ENCODE data around the gene ONECUT1.

The ONECUT1 gene

GRCh38 chr15:52790941-52791751 lies 1.0 kb upstream of the ONECUT1 start:
- peaks cover 25% of the 10 kb centered on the region for H3K27me3 ChIP-seq (ENCODE audit: low read depth)
- H3K36me3 ChIP-seq (replicated peaks), result no peaks in the 10 kb centered on the region
- H3K4me3 ChIP-seq, result no peak overlapping the region
- H3K9me3 ChIP-seq, result no peaks in the 10 kb centered on the region; the same call in 1 of the 2 replicates
- in situ Hi-C loops (cut with MboI; ENCODE audit: low sequenced_read_pairs), result loop anchor here (25.0 kb wide), 1 partner anchor 271 kb away; no protein-coding TSS in a partner anchor
- DNase-seq (ENCODE audit: low spot score in 2 of 2), result no peak
- H3K4me1 ChIP-seq, result no peaks in the 10 kb centered on the region

DNA sequence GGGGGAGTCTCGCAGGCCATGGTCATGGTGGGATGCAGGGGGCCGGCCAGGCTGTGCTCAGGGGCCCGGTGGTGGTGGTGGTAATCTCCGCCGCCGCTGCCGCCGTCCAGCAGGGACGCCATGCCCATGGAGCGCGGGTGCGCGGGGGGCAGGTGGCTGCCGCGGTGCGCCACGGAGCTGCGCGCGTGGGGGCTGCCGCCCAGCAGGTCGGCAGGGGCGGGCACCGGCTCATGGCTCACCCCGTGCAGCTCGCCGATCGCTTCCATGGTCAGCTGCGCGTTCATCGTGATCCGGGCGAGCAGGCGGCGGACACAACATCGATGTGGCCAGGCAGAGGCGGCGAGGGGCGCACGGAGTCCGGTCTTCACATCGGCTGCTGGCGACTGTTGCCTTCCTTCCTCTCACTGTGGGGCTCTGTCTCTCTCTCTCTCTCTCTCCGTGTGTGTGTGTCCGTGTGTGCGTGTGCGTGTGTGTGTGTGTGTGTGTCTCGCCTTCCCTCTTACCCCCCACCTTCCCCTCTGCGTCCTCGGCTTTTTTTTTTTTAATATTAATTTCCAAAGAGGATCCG lies 451 bp downstream of the ONECUT1 start:
- Histone ChIP-seq H3K9me3 (no peaks in the 10 kb centered on the region; the same call in 1 of the 2 replicates), H3K4me1 (no peaks in the 10 kb centered on the region), H3K27me3 (ENCODE audit: low read depth) (peaks cover 40% of the 10 kb centered on the region), H3K4me3 (peak overlapping the region; percentile 40), H3K36me3 (replicated peaks) (no peaks in the 10 kb centered on the region)
- DNase-seq (ENCODE audit: low spot score in 2 of 2), result peak in 1 of 2 experiments; percentile 44
- in situ Hi-C loops (cut with MboI; ENCODE audit: low sequenced_read_pairs), result loop anchor here (10.0 to 25.0 kb wide), 2 partner anchors 273 to 405 kb away; no protein-coding TSS in a partner anchor

GRCh38 chr15:52789008-52789600 lies 1.0 kb downstream of the ONECUT1 start:
- Histone ChIP-seq H3K4me3 (peak overlapping the region; percentile 40), H3K9me3 (no peaks in the 10 kb centered on the region; the same call in 1 of the 2 replicates), H3K36me3 (replicated peaks) (no peaks in the 10 kb centered on the region), H3K27me3 (ENCODE audit: low read depth) (peaks cover 46% of the 10 kb centered on the region), H3K4me1 (no peaks in the 10 kb centered on the region)
- no peak for DNase-seq (ENCODE audit: low spot score in 2 of 2)
- in situ Hi-C loops (cut with MboI; ENCODE audit: low sequenced_read_pairs), result loop anchor here (10.0 to 25.0 kb wide), 2 partner anchors 273 to 406 kb away; no protein-coding TSS in a partner anchor

- Histone ChIP-seq H3K9me3 (no peaks in the 10 kb centered on the region; the same call in 1 of the 2 replicates), H3K4me3 (no peak overlapping the region), H3K27me3 (ENCODE audit: low read depth) (peaks cover 52% of the 10 kb centered on the region), H3K36me3 (replicated peaks) (no peaks in the 10 kb centered on the region), H3K4me1 (no peaks in the 10 kb centered on the region)
- in situ Hi-C loops (cut with MboI; ENCODE audit: low sequenced_read_pairs), result loop anchor here (10.0 to 25.0 kb wide), 2 partner anchors 274 to 406 kb away; no protein-coding TSS in a partner anchor
- no peak for DNase-seq (ENCODE audit: low spot score in 2 of 2)
Observed at GRCh38 chr15:52788099-52788986, 1.8 kb downstream of the ONECUT1 start.

GRCh38 chr15:52787549-52788098 lies 2.5 kb downstream of the ONECUT1 start:
- Histone ChIP-seq H3K27me3 (ENCODE audit: low read depth) (peaks cover 59% of the 10 kb centered on the region), H3K4me1 (no peaks in the 10 kb centered on the region), H3K4me3 (no peak overlapping the region), H3K36me3 (replicated peaks) (no peaks in the 10 kb centered on the region), H3K9me3 (no peaks in the 10 kb centered on the region; the same call in 1 of the 2 replicates)
- in situ Hi-C loops (cut with MboI; ENCODE audit: low sequenced_read_pairs), result loop anchor here (10.0 to 25.0 kb wide), 2 partner anchors 275 to 407 kb away; no protein-coding TSS in a partner anchor
- DNase-seq (ENCODE audit: low spot score in 2 of 2), result no peak

GRCh38 chr15:52787123-52787503 lies 3.0 kb downstream of the ONECUT1 start:
- in situ Hi-C loops (cut with MboI; ENCODE audit: low sequenced_read_pairs), result loop anchor here (10.0 to 25.0 kb wide), 2 partner anchors 275 to 408 kb away; no protein-coding TSS in a partner anchor
- H3K36me3 ChIP-seq (replicated peaks), result no peaks in the 10 kb centered on the region
- no peaks in the 10 kb centered on the region for H3K4me1 ChIP-seq
- H3K9me3 ChIP-seq, result no peaks in the 10 kb centered on the region; the same call in 1 of the 2 replicates
- DNase-seq (ENCODE audit: low spot score in 2 of 2), result no peak
- H3K27me3 ChIP-seq (ENCODE audit: low read depth), result peaks cover 65% of the 10 kb centered on the region
- H3K4me3 ChIP-seq, result no peak overlapping the region

DNA sequence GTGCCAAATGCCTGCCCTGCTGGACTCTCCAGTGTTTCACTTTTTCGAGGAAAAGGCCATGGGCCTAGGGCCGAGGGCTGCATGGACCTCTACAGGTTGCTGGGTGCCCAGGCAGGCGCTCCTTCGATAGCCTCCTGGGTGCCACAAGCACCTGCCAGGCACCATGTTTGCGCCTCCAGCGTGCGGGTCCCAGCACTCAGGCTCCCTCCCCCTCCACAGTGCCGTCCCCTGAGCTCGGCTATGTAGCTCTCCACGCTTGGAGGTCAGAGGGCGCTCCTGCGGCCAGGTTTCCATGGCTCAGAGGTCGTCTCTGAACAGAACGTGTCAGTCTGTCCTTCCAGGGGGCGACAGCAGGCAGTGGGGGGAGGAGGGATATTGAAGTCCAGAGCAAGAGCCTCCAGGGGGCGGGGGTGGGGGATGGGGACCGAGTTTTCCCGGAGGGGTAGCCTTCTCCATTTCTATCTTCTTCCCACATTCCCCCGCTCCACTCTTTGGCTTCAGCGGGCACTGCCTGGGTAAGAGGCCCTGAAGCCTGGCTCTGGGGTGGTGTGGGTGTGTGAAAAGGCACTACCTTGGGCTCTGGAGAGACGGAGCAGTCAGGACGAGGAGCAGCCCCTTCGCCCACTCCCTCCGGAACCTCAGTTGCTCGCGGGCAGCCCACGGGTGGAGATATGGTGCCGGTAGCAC lies 3.6 kb downstream of the ONECUT1 start:
- H3K27me3 ChIP-seq (ENCODE audit: low read depth), result peaks cover 68% of the 10 kb centered on the region
- H3K9me3 ChIP-seq, result no peaks in the 10 kb centered on the region; the same call in 1 of the 2 replicates
- in situ Hi-C loops (cut with MboI; ENCODE audit: low sequenced_read_pairs), result loop anchor here (10.0 to 25.0 kb wide), 2 partner anchors 276 to 408 kb away; no protein-coding TSS in a partner anchor
- no peaks in the 10 kb centered on the region for H3K4me1 ChIP-seq
- no peak overlapping the region for H3K4me3 ChIP-seq
- no peak for DNase-seq (ENCODE audit: low spot score in 2 of 2)
- H3K36me3 ChIP-seq (replicated peaks), result no peaks in the 10 kb centered on the region

DNA sequence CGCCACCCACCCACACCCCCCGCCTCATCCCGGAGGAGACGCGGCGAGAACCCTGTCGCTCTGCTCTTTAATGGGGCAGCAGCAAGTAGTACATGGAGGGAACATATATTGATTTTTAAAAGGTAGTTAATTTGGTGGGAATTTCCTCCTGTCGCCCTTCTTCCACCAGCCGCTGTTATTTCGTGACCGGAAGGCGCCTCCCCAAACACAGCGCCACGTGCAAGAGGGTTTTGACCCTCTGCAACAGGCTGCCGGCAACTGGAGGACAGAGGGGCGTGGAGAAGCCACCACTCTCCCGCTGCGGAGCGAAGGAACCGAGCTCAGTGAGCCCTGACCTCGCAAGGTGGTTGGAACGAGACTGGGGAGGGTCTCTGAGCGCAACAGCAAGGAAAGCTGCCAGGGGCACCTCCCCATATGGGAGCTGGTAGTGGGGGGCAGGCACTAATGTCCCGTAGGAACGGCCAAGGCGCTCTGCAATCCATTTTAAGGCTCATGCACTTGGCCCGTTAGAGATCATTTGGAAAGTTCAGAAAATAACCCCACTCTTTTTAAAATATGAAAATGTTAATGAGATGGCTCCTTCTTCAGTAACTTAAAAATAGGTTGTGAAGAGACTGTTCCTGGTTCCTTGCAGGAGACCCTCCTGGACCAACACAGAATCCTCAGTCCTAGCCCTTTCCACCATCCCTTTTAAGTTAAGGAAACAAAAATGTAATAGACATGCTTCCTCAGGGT lies 4.3 kb downstream of the ONECUT1 start:
- Histone ChIP-seq H3K27me3 (ENCODE audit: low read depth) (peaks cover 74% of the 10 kb centered on the region), H3K36me3 (replicated peaks) (no peaks in the 10 kb centered on the region), H3K4me1 (no peaks in the 10 kb centered on the region), H3K9me3 (no peaks in the 10 kb centered on the region; the same call in 1 of the 2 replicates), H3K4me3 (no peak overlapping the region)
- in situ Hi-C loops (cut with MboI; ENCODE audit: low sequenced_read_pairs), result loop anchor here (10.0 to 25.0 kb wide), 2 partner anchors 276 to 409 kb away; no protein-coding TSS in a partner anchor
- no peak for DNase-seq (ENCODE audit: low spot score in 2 of 2)

- peaks cover 76% of the 10 kb centered on the region for H3K27me3 ChIP-seq (ENCODE audit: low read depth)
- in situ Hi-C loops (cut with MboI; ENCODE audit: low sequenced_read_pairs), result loop anchor here (10.0 to 25.0 kb wide), 2 partner anchors 277 to 410 kb away; no protein-coding TSS in a partner anchor
- no peak overlapping the region for H3K4me3 ChIP-seq
- H3K4me1 ChIP-seq, result no peaks in the 10 kb centered on the region
- no peaks in the 10 kb centered on the region for H3K36me3 ChIP-seq (replicated peaks)
- DNase-seq (ENCODE audit: low spot score in 2 of 2), result no peak
- no peaks in the 10 kb centered on the region; the same call in 1 of the 2 replicates for H3K9me3 ChIP-seq
Observed at GRCh38 chr15:52784799-52785671, 5.1 kb downstream of the ONECUT1 start.

GRCh38 chr15:52783929-52784798 lies 6.0 kb downstream of the ONECUT1 start:
- Histone ChIP-seq H3K4me1 (no peaks in the 10 kb centered on the region), H3K27me3 (ENCODE audit: low read depth) (peaks cover 73% of the 10 kb centered on the region), H3K36me3 (replicated peaks) (no peaks in the 10 kb centered on the region), H3K9me3 (no peaks in the 10 kb centered on the region; the same call in 1 of the 2 replicates), H3K4me3 (no peak overlapping the region)
- in situ Hi-C loops (cut with MboI; ENCODE audit: low sequenced_read_pairs), result loop anchor here (10.0 to 25.0 kb wide), 2 partner anchors 278 to 411 kb away; no protein-coding TSS in a partner anchor
- DNase-seq (ENCODE audit: low spot score in 2 of 2), result peak; percentile 22 to 73
